ENCODE data around the gene SLX9.
"Not testable (repeated sequence)": the region's sequence is repeated elsewhere in the genome, so short reads cannot be mapped to it uniquely, and the experiment has no call there.

Gene SLX9

DNA sequence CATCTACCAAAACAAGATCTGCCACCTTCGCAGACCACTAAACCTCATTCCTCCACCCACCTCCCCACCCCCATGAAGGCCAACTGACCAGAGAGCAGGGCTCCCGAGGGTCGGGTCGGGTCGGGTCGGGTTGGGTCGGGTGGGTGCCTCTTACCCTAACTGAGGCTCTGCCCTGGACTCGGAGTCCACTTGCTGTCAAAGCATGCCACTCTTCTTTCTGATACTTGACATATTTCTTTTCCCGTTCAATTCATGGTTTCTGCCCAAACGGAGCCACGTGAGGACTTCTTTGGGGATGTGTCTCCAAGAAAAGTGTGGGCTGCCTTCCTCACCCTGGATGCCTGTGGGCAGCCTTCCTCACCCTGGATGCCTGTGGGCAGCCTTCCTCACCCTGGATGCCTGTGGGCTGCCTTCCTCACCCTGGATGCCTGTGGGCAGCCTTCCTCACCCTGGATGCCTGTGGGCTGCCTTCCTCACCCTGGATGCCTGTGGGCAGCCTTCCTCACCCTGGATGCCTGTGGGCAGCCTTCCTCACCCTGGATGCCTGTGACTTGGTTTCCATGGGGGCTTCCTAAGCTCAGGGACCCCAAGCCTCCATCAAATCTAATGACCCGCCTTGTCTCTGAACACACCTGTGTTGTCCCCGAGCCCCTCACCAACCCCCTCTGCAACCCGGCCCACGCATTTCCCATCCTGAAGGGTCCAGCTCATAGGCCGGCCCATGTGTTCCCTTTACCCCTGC, 11.2 kb upstream of the SLX9 start:
- not testable (repeated sequence) for DNase-seq

DNA sequence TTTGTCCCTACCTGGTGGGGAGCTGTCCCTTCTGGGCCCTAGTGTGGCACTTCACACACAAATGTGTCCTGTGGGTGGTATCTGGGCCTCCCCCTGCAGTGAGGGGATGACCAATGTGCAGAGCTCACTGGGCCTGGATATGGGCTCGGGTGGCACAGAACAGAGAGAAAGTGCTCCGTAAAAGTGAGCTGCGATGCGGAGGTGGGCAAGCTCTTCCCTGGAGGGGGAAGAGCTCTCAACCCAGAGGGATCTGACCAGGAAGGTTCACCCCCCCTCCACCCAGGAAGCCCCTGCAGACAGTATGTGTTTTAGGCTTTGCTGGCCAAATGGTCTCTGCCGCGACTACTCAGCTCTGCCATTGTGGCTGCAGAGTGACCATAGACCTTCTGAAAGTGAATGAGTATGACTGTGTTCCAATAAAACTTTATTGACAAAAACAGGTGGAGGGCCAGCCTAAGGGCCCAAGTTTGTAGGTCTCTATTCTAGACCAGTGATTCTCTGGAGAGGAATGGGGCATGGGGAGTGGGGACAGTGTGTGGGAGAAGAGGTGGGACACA, 10.5 kb upstream of the SLX9 start:
- no peak for DNase-seq

DNA sequence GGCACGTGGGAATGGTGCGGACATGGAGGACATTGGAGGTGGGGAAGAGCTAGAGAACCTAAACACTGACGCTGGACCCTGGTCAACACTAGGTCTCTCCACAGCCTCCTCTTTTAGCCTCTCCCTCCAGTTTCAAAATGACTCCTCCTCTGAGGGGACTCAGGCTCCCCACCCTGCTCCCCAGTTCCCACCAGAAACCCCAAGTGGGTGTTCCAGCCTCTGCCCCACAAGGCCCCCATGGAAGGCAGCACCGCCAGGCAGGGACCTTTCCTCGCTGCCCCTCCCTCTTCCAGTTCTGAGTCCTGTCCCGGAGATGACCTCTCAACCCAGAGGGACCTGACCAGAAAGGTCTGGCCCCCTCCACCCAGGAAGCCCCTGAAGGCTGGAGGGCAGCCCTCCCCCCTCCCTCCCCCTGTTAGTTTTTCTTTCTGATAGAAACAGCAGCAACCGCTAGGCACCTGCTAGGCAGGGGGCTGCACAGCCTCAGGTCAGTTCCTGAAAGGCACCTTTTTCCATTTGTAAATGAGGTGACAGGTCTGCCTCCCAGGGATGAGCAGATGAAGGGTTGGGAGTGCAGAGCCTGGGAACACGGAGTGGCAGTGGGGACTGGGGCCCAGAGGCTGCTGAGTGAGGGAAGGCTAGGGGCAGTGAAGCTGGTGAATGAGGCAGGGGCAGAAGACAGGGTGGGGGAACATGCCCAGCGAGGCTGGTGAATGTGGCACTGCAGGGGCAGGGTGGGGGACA, 9.9 kb upstream of the SLX9 start:
- DNase-seq: no peak

DNA sequence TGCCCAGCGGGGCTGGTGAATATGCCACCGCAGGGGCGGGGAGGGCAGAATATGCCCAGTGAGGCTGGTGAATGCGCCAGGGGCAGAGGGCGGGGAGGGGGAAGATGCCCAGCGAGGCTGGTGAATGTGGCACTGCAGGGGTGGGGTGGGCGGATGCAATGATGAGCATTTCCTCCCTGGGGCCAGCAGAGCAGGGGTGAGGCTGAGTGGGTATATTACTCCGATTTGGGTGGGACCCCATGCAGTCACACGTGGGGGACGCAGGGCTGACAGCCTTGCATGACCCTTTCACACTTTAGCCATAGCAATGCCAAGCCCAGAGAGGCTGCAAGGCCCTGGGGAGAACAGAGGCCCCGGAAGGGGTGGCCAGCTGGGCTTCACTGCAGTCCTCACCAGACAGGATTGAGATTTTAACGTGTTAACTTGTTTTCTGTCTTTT, 9.3 kb upstream of the SLX9 start:
- no peak for DNase-seq

DNA sequence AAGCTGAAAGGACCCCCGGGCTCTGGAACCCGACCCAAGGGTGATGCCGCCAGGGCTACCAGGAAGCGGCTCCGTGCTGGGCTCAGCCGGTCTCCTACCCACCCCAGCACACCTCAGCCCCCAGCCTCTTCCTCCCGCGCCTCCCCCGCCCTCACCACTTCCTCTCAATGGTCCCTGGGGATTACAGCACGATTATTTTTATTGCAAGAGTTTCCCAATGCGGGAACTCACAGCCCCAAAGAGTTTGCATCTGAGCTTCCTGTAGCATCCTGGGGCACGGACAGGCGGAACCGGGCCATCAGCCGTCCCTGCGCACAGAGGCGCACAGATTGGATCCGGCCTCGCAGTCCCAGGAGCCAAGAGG, 8.7 kb upstream of the SLX9 start:
- DNase-seq: no peak

DNA sequence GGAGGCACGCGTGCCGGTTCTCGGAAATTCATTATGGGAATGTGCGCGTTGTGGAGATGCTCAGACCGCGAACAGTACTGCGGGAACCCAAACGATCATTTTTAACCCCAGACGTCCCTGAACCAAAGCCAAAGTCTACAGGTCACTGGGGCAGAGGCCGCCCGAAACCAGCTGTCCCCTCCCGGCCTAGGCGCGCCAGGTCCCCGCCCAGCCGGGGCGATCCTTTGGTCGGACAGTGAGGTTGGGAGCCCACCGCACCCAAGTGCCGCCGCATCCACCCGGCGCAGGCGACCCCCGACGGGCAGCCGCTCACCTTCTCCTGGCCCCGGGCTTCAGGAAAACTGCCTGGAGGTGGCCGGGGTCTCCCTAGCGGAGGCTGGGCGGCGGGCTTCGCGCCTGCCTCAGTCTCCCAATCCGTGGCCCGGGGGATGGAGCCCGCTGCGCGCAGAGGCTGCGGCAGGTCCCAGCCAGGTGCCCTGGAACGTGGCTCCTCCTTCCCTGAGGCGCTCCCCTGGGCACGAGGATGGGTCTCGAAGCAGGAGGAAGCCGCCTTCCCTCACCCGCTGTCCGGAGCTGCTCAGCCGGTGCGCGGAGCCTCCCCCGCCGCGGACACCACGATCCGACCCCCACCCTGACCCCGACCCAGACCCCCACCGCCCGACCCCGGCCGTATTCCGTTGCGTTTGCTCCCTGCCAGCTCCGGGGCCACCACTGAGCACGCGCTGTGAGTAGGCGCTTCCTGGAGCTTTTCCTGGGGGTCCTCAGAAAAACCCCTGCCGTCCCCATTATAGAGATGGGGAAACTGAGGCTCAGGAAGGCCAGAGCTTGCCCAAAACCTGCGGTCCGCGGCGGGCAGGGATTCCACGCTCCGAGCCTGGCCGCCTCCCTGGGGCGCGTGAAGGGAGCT, 8.1 kb upstream of the SLX9 start:
- DNase-seq: no peak

DNA sequence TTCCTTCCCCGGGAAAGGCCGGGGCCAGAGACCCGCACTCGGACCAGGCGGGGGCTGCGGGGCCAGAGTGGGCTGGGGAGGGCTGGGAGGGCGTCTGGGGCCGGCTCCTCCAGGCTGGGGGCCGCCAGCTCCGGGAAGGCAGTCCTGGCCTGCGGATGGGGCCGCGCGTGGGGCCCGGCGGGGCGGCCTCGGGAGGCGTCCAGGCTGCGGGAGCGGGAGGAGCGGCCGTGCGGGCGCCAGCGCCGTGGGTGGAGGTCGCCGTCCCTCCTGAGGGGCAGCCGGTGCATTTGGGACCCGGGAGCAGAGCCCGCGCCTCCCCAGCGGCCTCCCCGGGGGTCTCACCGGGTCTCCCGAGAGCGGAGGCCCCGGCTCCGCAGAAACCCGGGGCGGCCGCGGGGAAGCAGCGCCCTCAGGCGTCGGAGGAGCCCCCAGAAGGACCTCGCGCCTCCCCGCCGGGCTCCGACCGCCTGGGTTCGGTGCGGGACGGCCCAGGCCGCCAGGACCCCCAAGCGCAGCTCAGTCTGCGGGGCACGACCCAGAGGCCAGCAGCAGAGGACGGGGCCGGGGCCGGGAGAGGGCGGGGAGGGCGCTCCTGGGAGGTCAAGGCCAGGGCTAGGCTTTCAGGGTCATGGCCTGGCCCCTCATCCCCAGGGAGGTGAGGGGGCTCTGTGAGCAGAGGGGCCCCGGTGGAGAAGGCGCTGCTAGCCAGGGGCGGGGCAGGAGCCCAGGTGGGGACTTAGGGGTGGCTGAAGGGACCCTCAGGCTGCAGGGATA, 7.2 kb upstream of the SLX9 start:
- DNase-seq: peak in 1 of 56 donors; percentile 45

DNA sequence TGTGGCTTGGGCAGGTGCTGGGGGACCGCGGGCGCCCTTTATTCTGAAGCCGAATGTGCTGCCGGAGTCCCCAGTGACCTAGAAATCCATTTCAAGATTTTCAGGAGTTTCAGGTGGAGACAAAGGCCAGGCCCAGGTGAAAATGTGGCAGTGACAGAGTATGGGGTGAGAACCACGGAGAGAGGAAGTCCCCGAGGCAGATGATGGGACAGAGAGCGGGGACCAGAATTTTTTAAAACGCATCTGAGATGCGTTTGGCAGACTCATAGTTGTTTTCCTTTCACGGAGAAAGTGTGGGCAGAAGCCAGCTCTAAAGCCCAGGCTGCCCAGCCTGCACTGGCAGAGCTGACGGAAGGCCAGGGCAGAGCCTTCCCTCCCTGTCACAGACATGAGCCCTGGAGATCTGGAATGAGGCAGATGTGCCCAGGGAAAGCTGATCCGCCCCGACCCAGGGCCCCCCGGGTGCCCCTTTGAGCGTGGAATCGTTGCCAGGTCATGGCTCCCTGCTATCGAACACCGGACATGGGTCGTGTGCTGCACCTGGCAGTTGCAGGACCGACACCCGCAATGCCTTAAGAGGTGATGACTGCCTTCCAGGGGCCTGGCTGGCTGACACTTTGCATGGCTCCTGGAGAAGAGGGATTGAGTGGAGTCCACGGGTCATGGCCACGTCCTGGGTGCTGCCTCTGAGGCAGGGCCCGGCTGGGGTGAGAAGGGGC, 6.5 kb upstream of the SLX9 start:
- no peak for DNase-seq

DNA sequence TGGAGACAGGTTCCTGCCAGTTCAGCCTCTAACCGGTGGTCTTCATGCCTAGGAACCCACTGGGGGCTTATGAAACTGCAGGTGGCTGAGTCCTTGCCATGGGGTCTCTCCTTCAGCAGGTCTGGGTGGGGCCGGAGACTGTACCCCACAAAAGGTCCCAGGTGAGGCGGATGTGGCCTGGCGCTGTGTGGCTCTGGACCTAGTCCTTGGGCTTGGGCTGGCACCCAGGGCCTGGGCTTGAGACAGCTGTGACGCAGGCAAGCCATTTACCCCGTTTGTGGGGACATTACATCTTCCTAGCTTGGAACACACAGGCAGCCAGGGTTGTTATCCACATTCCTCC, 5.9 kb upstream of the SLX9 start:
- DNase-seq: no peak

DNA sequence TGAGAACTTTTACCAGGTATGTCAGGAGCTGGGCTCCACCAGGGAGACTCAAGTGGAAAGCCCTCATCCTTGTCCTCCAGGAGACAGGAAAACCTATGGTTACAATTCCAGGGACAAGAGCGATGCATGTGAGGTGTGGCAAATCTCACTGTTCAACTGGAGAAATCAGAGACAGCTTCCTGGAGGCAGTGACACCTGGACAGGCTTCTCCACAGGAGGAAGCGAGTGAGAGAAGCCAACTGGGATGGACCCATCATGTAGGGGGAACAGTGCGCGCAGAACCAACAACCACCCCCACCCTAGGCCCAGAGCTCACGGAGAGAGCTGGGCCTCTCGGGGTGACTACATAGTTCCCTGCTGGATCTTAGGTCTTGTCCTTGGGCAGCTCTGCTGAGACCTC, 5.6 kb upstream of the SLX9 start:
- DNase-seq: no peak

DNA sequence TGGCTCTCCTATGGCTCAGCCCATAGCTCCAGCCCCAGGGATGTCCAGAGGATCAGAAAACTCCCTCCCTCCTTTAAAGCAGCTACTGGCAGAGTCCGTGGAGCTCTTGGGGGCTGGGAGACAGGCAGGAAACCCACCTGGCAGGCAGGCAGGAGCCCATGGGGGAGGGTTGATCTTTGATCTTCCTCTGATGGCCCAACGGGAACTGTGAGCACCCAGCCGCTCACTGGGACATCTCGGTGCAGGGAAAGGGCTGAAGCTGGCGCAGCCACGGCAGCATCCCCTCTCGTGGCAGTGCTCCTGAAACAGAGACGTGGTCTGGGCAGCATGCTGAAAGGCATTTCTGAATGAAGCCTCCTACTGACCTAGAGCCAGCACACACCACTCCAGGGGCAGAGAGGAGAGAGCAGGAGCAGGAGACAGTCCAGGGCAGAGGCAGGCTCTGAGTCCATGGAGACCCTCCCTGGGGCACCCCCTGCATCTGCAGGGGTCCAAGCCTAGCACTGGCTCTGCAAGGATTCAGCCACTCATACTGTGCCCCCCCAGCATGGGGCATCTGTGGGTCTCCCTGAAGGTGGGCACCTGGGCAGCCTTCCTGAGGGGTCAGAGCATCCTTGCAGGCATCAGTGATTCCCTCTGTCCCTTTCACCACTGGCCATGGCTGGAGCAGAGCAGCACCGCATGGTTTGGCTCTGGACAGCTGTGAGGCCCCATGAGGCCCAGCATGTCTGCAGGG, 4.9 kb upstream of the SLX9 start:
- no peak for DNase-seq

DNA sequence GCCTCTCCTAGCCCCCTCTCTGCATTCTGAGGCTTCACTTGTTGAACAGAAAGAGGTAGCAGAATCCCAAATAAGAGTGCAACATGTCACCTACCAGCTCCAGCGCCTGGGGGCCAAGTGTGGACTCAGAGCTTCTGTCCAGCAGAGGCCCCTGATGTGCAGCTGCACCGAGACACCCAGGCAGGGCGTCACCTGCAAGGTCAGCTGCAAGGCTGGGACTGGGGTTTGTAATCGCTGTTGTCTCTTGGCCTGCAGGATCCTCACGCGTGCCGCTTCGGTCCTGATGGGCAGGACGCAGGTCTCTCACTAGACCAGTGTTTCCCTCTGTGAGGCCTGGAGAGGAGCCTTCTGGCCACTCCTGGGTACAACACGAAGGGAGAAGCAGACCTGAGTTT, 4.3 kb upstream of the SLX9 start:
- no peak for DNase-seq

DNA sequence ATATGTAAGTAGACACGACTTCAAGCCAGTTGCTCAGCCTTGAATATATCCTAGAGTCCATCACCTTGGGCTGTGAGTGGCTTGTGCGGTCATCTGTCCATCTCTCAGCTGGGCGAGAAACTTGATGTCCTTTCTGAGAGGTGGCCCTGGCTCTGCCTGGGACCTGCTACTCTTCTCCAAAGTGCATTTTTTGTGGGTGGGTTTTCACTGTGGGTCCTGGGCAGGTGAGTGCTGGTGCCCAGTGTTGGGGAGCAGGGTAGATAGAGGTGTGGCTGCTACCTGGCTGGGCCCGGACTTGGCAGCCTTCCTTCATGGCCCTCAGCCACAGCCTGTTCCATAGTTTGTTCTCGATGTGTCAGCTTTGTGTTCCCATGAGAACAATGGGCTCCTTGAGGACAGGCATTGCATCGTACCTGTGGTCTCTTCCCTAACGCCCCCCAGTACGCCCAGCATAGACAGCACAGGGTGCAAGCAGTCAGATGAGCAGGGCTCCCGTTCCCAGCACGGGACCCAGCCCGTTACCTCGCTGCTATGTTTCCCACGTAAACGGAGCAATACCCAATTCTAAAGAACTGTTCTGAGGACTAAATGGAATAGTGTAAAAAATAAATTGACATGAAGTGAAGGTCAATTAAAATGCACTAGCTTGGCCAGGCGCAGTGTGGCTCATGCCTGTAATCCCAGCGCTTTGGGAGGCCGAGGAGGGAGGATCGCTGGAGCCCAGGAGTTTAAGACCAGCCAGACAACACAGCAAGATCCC, 877 bp upstream of the SLX9 start:
- DNase-seq: no peak

DNA sequence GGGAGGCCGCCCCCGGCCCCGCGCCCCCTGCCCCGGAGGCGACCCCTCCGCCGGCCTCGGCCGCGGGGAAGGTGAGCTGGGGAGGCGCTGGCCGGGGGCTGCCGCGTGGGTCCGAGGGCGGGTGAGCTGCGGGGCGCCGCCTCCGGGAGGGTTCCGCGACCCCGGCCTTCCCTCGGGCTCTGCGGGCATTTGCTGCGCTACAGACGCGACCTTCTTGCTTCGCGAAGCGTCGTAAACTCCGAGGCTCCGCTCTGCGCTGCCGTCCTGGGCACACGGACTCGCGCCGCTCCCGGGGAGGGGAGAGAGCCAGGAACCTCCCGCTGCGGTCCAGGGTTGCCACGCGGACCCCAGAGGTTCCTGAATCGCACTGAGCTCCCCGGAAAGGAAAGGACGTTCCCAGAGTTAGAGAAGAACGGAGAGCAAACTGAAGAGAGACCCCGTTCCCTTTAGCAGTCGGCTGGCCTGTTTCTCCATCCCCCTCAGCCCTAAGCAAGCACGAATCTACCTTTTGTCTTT, 345 bp downstream of the SLX9 start:
- DNase-seq: no peak

DNA sequence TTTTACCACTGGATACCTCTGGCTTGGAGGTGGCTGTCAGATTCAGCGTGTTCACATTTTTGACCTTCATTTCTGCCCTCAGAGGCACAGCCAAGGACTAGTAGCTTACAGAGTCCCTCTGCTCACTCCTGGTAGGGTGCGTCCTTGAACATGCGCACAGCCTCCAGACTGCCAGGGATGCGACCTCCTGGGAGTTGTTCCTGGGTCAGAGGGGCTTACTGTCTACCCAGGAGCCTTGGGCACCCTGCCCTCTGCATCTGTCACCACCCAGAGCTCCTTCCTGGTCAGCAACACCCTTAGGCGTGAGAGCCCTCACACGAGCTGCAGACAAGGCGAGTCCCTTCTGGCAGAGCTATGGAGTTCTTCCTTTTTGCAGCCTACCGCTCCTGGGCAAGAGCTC, 1.7 kb downstream of the SLX9 start:
- no peak for DNase-seq

DNA sequence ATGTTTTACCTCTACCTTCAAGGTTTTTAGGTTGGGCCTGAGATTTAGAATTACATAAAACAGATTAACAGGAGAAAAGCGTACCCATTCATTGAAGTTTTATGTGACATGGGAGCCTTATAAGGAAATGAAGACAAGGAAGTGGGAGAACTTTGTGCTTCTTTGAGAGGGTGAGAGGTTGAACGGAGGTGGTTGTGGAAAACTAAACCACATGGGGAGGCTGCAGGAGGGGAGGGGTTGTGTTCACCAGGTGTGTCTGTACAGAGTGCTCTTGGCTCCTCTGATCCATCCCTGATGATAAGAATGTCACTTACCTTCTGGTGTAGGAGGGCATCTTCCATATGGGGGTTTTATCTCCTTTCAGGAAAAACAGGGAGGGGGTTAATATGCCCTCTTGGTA, 2.7 kb downstream of the SLX9 start:
- no peak for DNase-seq

DNA sequence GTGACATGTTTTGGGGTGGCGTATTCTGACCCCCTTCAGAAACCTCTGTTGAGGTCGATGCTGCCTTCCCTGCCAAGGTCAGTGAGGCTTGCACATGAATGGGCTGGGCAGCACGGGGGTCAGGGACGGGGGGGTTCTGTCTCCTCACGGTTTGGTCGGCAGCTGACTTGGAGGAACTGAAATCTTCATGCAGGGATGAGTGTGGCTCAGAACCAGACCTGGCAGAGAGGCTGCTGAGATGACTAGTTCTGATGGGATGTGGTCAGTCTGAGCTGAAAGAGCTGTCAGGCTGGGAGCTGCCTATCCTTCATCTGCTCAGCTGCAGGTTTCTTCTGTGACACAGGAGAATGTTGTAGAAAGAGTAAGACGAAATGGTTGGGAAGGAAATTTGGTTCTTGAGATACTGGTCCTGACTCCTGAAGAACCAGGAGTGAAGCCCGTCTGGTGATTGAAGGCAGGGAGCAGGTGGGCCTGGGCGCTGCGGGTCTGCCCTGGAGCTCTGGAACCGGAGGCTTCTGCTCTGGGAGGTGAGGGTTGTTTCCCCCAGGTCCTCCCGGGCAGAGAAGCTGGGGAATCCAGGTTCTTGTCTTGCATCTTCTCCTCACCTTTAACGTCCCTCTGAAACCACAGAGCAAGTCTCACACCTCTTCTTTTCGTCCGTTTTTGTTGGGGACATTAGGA, 3.3 kb downstream of the SLX9 start:
- no peak for DNase-seq

All from amygdala (tissue), 56 donors.